HFF-Myc (cell line): ENCODE results near the gene EN1.

Experiments
- DNase-seq: peaks from one replicate; pipeline ENCODE4 v3.0.0-alpha.2; 2011; ENCODE audit warnings: low read depth; ENCODE audit errors: extremely low read depth
- H3K4me3 ChIP-seq: replicated peaks from 2 replicates; pipeline ENCODE4 v1.5.1; 2011; ENCODE audit warnings: low read depth, mild to moderate bottlenecking, control low read depth, low read length
- CTCF ChIP-seq: IDR thresholded peaks from 2 replicates; pipeline ENCODE4 v1.5.1; 2012; ENCODE audit warnings: mild to moderate bottlenecking, low read depth, low read length, control low read depth; ENCODE audit errors: missing control alignments

Gene EN1

DNA sequence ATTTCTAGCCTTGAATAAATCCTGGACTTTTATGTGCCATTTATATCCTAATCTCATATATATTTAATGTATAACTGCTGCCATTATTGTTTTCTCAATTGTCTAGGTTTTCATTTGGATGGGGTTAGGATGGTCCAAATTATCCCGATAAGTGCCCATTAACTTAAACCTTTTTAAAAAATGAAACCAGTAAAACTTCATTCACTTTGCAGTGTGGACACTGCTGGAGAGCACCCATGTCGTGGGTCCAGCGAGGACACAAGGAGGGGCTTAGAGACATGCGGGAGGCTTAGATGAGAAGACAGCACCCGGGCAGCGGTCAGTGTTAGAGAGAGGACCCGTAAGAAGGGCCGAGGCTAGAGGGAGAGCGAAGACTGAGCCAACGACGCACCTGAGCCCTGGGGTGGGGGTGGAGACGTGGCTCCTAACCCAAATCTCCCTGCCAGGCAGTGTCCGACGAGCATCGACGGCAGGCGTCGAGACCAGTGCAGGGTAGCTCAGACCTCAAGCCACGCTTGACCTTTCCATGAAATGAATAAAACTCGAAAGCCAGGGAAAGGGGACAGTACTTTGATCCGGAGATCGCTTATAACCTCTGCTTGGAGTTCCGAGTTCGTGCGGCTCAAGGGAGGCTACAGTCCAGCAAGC lies 9.0 kb upstream of the EN1 start:
- no peak for DNase-seq
- no peak overlapping the region for H3K4me3 ChIP-seq
- TF ChIP-seq CTCF: no peak

DNA sequence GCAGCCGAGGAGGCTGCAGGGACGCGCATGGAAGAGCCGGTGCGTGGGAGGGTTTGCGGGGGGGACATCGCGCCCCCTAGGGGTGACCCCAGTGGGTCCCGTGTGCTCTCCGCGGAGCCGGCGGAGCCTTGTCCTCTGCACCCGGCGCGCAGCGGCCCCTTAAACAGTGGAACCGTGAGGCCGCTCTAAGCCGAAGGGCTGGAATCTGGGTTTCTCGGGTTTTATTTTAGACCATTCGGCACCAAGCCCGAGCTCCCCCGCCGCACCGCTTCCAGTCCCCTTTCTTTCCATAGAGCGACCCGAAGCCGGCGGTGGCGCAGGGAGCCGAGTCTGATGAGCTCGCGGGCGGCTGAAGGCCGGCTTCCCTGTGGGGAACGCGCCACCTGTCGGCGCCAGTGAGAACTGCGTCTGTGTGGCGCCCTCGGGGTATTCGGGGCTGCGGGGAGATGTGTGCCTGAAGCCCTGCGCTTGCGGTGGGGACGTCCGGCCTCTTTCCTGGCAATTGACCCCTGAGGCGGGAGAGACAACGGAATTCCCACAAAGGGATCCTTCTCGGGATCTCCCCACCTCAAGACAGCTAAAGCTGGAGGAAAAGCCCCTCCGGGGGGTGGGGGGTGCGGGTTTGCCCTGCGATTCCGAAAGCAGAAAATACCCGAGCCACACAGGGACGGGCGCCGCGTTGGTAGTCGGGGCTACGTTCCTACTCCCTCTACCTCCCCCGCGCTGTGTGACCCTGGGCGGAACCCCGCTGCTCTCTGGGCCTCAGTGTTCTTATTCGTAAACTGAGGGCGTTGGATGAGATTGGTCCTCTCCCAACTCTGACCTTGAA lies 8.2 kb upstream of the EN1 start:
- peak; percentile 38 for DNase-seq
- H3K4me3 ChIP-seq: no peak overlapping the region
- peak; percentile 84 for TF ChIP-seq CTCF

GRCh38 chr2:118854507-118855345 lies 7.3 kb upstream of the EN1 start:
- H3K4me3 ChIP-seq: no peak overlapping the region
- TF ChIP-seq CTCF: no peak
- no peak for DNase-seq

DNA sequence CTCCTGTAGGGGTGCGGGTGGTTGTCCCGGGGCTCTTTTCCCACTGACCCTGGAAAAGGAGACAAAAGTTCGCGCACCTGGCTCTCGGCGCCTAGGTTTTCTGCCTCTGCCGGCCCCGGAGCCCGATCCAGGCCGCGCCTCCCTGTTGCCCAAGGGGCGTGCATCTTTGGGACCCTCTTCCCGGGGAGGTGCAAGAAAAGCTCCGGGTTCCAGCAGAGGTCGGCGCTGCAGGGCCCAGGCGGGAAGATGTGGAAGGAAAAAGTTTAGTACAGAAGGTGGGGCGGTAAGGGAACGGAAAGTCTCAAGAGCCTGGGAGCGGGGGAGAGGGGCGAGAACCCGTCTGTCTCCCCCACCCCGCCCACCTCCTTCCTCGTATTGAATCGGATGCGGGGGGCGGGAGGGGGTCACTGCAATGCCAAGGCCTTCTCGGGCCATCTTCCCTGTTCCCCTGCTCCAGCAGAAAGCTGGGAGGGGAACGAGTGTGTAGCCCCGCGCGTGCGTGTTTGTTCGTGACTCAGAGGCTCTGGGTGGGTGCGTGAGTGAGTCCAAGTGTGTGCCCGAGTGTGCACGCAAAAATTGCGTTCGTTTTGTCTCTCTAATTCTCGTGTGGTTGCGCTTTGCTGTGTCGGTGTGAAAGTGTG lies 6.3 kb upstream of the EN1 start:
- no peak overlapping the region for H3K4me3 ChIP-seq
- no peak for TF ChIP-seq CTCF
- DNase-seq: no peak

DNA sequence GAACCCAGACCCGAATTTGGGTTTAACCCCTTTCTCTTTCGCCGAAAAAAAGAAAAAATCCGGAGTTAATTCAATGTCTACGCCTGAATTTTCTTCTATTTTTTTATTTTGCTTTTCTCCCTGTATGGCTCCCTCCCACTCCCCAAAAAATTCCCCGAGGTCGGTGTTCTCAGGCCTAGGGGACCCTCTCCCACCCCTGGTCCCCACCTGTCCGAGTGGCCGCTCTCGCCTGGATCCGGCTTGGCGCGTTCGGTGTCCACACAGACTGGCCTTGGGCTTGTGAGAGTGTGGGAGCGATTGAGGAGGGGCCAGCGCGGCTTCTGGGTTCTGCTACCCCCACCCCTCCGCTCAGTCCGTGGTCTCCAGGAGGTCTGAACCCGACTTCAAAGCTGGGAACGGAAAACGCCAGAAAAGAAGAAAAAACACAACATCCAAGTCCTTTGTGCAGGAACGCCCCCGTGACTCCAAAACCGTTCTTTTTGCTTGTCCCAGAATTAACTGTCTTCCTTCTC lies 5.7 kb upstream of the EN1 start:
- TF ChIP-seq CTCF: no peak
- no peak for DNase-seq
- no peak overlapping the region for H3K4me3 ChIP-seq

- no peak for DNase-seq
- TF ChIP-seq CTCF: no peak
Measured at GRCh38 chr2:118852605-118853128, 5.2 kb upstream of the EN1 start.

More at GRCh38 chr2:118852605-118853128, 5.2 kb upstream of the EN1 start:
- no peak overlapping the region for H3K4me3 ChIP-seq
